Endodermal cell (in vitro differentiated cells): ENCODE measurements around the gene DMWD. TPM values are rescaled to one million over a fixed set of nuclear protein-coding genes. Genes with fewer than 3 reads are reported as not detected.

Experiments used
- DNase-seq: peaks from one replicate; pipeline ENCODE4 v3.0.0-alpha.2; 2017
- H3K27ac ChIP-seq: 2 replicates; pipeline ENCODE4 v1.5.1; 2013; ENCODE audit warnings: mild to moderate bottlenecking, low read depth, low read length, moderate library complexity
- H3K27me3 ChIP-seq: 2 replicates; pipeline ENCODE4 v1.6.1; 2013; ENCODE audit warnings: mild to moderate bottlenecking, low read length, moderate library complexity; ENCODE audit not compliant: insufficient read depth, control insufficient read depth, poor library complexity, severe bottlenecking
- H3K36me3 ChIP-seq: 2 replicates; pipeline ENCODE4 v1.7.0; 2013; ENCODE audit warnings: mild to moderate bottlenecking, low read length, moderate library complexity; ENCODE audit not compliant: control insufficient read depth, insufficient read depth
- H3K4me1 ChIP-seq: one replicate; pipeline ENCODE4 v1.7.0; 2013; ENCODE audit warnings: low read length; ENCODE audit not compliant: control insufficient read depth, insufficient read depth
- H3K4me3 ChIP-seq: 2 replicates; pipeline ENCODE4 v1.5.1; 2013; ENCODE audit warnings: mild to moderate bottlenecking, low read length, moderate library complexity
- H3K9ac ChIP-seq: 2 replicates; pipeline ENCODE4 v1.6.1; 2013; ENCODE audit warnings: mild to moderate bottlenecking, low read length, moderate library complexity; ENCODE audit not compliant: poor library complexity, severe bottlenecking; ENCODE audit errors: extremely low read depth
- H3K9me3 ChIP-seq: 2 replicates; pipeline ENCODE4 v1.6.1; 2013; ENCODE audit warnings: mild to moderate bottlenecking, low read length, moderate library complexity; ENCODE audit not compliant: control insufficient read depth
- H3K27ac Mint-ChIP-seq: 2 replicates; pipeline ENCODE4 v1.8.0; 2020; ENCODE audit warnings: mixed read lengths
- H3K27me3 Mint-ChIP-seq: 2 replicates; pipeline ENCODE4 v1.8.0; 2021; ENCODE audit warnings: mild to moderate bottlenecking, mixed read lengths; ENCODE audit not compliant: insufficient read depth
- H3K36me3 Mint-ChIP-seq: 2 replicates; pipeline ENCODE4 v1.8.0; 2020; ENCODE audit warnings: low read depth, mixed read lengths
- H3K4me1 Mint-ChIP-seq: 2 replicates; pipeline ENCODE4 v1.8.0; 2020; ENCODE audit warnings: mixed read lengths
- H3K4me3 Mint-ChIP-seq: 2 replicates; pipeline ENCODE4 v1.8.0; 2020; ENCODE audit warnings: mild to moderate bottlenecking, moderate library complexity, mixed read lengths
- H3K9me3 Mint-ChIP-seq: 2 replicates; pipeline ENCODE4 v1.8.0; 2020; ENCODE audit warnings: mild to moderate bottlenecking, mixed read lengths
- WGBS, 2 experiments: methylation state at CpG; one replicate each; pipeline versions ENCODE4 v1.1.5 to v1.1.7; 2013; ENCODE audit warnings: missing lambda C conversion rate in 2 of 2, mixed read lengths in 1 of 2; ENCODE audit not compliant: insufficient coverage in 1 of 2, insufficient read length in 1 of 2; 5-methylcytosine and 5-hydroxymethylcytosine counted together
- total RNA-seq, 2 donors: library from RNA; stranded (reverse); fragmentation: NEBNext Ultra II Directional in 1 of 2; extraction: Animal tissue kit (Norgen Biotek cat#: 25700) in 1 of 2; gene quantifications; 2 replicates in 1 of 2; 3 replicates in 1 of 2; pipeline ENCODE4 v1.2.1, GENCODE V29; 2021
- TF ChIP-seq, protein P1 (sequence below): fragments of 200-600 bp; sonication (generic); conservative IDR thresholded peaks from 2 replicates; pipeline ENCODE4 v1.5.0; 2021; ENCODE audit warnings: antibody characterized with exemption, mild to moderate bottlenecking

The DMWD gene
- total RNA-seq, 2 donors from 2014 or later, result 86.4 to 86.9 TPM

DNA sequence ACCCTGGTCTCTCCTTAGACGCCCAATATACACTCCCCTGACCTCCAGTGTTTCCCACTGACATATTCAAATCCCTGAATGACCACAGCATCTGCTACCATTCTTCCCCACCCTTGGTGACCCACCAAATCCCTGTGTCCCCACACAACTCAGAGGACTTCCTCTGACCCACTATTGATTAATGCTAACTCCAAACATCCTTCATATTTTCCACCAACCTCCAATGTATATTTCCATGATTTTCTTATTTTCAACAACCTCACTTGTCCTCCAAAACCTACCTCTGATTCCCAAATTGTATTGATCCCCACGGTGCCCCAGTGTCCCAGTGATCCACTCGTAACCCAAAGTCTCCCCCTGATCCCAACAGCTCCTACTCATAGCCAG is 526 bp upstream of the DMWD start:
- H3K9me3 ChIP-seq, result no peaks in the 10 kb centered on the region
- Mint-ChIP-seq H3K4me3 (peak overlapping the region; percentile 93), H3K36me3 (peaks cover 22% of the 10 kb centered on the region), H3K9me3 (no peaks in the 10 kb centered on the region), H3K27ac (peak overlapping the region; percentile 89), H3K27me3 (peaks cover 5% of the 10 kb centered on the region), H3K4me1 (peaks cover 20% of the 10 kb centered on the region)
- TF ChIP-seq, protein P1, sequence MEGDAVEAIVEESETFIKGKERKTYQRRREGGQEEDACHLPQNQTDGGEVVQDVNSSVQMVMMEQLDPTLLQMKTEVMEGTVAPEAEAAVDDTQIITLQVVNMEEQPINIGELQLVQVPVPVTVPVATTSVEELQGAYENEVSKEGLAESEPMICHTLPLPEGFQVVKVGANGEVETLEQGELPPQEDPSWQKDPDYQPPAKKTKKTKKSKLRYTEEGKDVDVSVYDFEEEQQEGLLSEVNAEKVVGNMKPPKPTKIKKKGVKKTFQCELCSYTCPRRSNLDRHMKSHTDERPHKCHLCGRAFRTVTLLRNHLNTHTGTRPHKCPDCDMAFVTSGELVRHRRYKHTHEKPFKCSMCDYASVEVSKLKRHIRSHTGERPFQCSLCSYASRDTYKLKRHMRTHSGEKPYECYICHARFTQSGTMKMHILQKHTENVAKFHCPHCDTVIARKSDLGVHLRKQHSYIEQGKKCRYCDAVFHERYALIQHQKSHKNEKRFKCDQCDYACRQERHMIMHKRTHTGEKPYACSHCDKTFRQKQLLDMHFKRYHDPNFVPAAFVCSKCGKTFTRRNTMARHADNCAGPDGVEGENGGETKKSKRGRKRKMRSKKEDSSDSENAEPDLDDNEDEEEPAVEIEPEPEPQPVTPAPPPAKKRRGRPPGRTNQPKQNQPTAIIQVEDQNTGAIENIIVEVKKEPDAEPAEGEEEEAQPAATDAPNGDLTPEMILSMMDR, result no peak
- peak overlapping the region; percentile 7 for H3K27ac ChIP-seq
- no peaks in the 10 kb centered on the region for H3K27me3 ChIP-seq
- WGBS, 2 experiments, result 62 to 64% methylated on average over 3 of the region's 3 CpGs
- DNase-seq, result no peak
- peaks cover 21% of the 10 kb centered on the region for H3K36me3 ChIP-seq
- no peak overlapping the region for H3K4me3 ChIP-seq
- no peak overlapping the region for H3K9ac ChIP-seq
- no peaks in the 10 kb centered on the region for H3K4me1 ChIP-seq

- no peaks in the 10 kb centered on the region for H3K9me3 Mint-ChIP-seq
- TF ChIP-seq, protein P1, result no peak
- no peaks in the 10 kb centered on the region for H3K27me3 ChIP-seq
- H3K27me3 Mint-ChIP-seq, result peaks cover 5% of the 10 kb centered on the region
- H3K9ac ChIP-seq, result peak overlapping the region; percentile 77
- no peaks in the 10 kb centered on the region for H3K4me1 ChIP-seq
- no peaks in the 10 kb centered on the region for H3K9me3 ChIP-seq
- peak overlapping the region; percentile 93 for H3K4me3 Mint-ChIP-seq
- peak overlapping the region; percentile 83 for H3K27ac Mint-ChIP-seq
- WGBS, 2 experiments, result 11 to 12% methylated on average over 16 to 31 of the region's 31 CpGs
- DNase-seq, result no peak
- H3K4me1 Mint-ChIP-seq, result peaks cover 20% of the 10 kb centered on the region
- peaks cover 29% of the 10 kb centered on the region for H3K36me3 ChIP-seq
- H3K36me3 Mint-ChIP-seq, result peaks cover 35% of the 10 kb centered on the region
- H3K27ac ChIP-seq, result no peak overlapping the region
- H3K4me3 ChIP-seq, result peak overlapping the region; percentile 99
Measured at GRCh38 chr19:45791744-45792469, 738 bp downstream of the DMWD start.

DNA sequence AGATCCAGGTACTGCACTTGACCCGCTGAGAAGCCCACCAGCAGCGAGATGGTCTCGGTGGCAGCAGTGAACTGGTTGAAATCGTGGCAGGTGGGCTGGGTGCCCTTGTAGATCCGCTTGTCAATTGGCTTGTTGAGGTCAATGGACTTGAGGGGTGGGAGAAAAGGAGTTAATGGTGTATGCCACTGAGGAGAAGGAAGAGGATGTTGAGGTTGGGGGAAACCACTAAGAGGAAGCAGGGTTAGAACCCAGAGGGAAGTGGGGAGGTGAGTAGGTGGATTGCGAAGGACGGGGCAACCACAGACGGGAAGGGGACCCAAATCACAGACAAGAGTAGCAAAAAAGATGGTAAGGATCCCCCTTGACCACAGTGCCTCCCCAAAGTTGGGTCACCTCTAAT is 1.7 kb downstream of the DMWD start:
- Mint-ChIP-seq H3K36me3 (peaks cover 40% of the 10 kb centered on the region), H3K4me1 (peaks cover 20% of the 10 kb centered on the region), H3K27me3 (peaks cover 5% of the 10 kb centered on the region), H3K4me3 (peak overlapping the region; percentile 93), H3K27ac (no peak overlapping the region), H3K9me3 (no peaks in the 10 kb centered on the region)
- 95 to 100% methylated on average over 4 to 8 of the region's 8 CpGs for WGBS, 2 experiments
- TF ChIP-seq, protein P1, result no peak
- no peak for DNase-seq
- Histone ChIP-seq H3K4me3 (peak overlapping the region; percentile 99), H3K4me1 (no peaks in the 10 kb centered on the region), H3K9me3 (no peaks in the 10 kb centered on the region), H3K27me3 (no peaks in the 10 kb centered on the region), H3K36me3 (peaks cover 31% of the 10 kb centered on the region), H3K27ac (no peak overlapping the region), H3K9ac (no peak overlapping the region)
